GM18499 (cell line): Measurements from ENCODE around the gene ADNP2.

ENCODE experiments used
- ATAC-seq: cut with Tn5 transposase; IDR thresholded peaks from one replicate; pipeline ENCODE4 v1.9.1; 2021; ENCODE audit warnings: moderate number of reproducible peaks; ENCODE audit not compliant: insufficient read depth, unreplicated experiment

The ADNP2 gene

GRCh38 chr18:80167931-80168330 is 58.9 kb downstream of the ADNP2 start:
- no peak for ATAC-seq

- ATAC-seq, result no peak
Measured at GRCh38 chr18:80168346-80168745, 59.3 kb downstream of the ADNP2 start.

DNA sequence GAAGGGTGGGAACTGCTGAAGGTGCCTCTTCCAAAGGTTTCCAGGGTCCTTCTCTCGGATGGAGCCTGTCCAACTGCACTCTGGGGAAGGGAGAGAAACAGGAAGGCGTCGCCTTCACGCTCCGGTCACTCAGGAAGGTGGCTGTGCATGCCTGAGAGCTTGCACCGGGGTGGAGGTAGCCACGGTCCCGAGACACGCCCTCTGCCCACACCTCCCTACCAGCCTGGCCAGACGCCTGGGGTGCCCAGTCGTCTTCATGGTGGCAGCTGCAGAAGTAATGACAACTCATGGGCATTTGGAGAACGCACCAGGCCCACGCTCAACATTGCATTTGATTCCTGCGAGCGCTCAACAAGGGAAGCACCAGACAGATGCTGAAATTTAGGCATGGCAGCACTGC is 59.9 kb downstream of the ADNP2 start:
- no peak for ATAC-seq

DNA sequence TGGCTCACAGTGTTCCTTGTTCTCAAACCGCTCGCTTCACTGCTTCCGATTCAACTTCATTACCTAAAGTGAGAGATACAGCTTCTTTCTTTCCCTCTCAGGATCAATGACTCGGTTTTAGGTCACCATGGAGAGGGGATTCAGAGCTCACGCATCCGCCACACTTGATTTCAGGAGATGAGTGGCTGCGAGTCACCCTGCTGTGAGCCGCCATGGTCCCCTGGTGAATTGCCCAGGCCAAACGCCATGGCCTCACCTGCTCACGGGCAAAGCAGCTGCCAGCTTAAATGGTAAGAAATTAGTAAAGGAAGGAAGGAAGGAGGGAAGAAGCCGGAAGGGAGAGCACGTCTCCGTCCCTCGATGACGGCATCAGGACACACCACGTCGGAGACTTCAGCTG is 60.5 kb downstream of the ADNP2 start:
- ATAC-seq, result no peak

- no peak for ATAC-seq
Measured at GRCh38 chr18:80170395-80171053, 61.5 kb downstream of the ADNP2 start.

DNA sequence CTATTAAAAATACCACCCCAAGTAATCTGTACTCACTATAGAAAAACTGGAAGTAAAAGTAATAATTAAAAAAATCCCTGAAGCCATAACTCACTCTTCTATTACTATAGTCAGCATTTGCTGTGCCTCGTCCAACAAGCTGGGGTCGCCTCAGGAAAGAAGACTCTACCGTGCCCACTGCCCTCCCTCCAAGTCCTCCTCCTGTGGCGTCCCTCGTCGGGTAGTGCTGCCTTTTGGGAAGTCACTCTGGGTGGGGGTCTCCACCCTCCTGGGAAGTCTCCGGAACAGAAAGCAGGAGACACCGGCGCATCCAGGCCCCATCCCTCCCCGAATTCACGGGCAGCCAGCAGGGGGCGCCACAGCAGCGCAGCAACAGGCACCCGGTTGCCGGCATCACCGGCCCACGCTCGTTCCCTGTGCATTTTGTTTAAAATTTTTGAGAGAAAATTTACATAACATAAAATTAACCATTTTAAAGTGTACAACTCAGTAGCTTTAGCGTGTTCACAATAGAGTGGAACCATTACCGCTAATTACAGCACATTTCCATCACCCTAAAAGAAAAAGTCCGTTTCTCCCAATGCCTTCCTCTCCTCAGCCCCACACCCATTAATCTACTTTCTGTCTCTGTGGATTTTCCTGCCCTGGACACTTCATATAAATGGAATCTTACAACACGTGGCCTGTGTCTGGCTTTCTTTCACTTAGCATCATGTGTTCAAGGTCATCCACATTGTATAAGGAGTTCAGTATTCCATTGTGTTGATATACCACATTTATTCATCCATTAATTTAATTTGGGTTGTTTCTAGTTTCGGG is 62.2 kb downstream of the ADNP2 start:
- no peak for ATAC-seq

GRCh38 chr18:80172056-80172455 is 63.0 kb downstream of the ADNP2 start:
- no peak for ATAC-seq

GRCh38 chr18:80173060-80173459 is 64.0 kb downstream of the ADNP2 start:
- no peak for ATAC-seq

DNA sequence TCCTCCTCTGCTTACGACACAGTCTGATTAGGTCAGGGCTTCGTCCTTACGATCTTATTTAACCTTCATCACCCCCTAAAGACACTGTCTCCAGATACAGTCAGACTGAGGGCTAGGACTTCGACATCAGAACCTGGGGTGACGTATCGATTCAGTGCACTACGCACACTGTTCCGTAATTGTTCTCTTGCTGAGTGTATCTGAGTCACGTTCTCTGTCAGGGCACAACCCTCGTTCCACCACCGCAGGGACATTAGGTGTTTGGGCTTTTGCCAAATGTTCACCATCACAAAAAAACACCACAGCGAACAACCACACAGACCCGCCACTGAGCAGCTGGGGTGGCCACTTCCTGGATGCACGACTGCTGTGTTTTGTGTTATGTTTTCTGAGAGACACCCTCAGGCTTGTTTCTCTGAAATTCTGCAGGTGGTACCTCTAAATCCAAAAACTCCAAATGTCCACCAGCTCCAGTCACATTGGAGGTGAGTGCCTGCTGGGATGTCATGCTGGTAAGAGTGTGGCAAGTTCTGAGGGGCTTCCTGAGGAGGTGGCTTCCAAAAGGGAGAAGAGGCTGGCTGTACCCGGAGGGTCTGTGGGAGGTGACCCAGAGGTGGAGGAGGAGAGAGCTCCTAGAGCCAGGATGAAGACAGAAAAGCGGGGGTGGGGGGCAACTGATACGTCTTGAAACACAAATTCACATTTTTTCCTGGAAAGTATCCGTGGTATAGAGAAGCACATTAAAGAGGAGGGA is 66.6 kb downstream of the ADNP2 start:
- no peak for ATAC-seq

DNA sequence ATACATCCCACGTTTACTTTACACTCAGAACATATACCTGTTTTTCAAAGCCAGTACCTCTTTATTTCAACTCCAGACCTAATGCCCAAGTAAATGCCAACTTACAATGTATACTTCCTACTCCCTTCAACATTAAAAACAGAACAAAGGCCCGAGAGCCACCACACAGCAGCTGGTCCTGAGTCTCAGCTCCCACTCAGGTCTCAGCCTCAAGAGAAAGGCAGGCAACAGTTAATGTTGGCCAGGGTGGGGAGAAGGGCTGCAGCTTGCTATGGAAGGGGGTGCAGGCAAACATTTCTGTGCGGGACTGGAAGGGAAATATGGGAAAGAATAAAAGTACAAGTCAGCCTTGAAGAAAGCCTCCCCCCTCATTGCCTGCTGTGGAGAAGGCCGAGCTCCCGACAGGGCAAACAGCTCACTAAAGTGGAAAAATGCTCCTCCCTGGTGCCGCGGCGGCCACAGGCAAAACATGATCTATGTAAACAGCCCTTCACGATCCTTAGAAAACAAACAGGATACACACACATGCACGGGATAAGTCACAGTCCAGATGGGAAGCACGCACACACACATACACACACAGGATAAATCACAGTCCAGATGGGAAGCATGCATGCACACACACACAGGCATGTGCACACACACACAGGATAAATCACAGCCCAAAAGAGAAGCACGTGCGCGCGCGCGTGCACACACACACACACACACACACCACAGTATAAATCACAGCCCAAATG is 67.4 kb downstream of the ADNP2 start:
- no peak for ATAC-seq

DNA sequence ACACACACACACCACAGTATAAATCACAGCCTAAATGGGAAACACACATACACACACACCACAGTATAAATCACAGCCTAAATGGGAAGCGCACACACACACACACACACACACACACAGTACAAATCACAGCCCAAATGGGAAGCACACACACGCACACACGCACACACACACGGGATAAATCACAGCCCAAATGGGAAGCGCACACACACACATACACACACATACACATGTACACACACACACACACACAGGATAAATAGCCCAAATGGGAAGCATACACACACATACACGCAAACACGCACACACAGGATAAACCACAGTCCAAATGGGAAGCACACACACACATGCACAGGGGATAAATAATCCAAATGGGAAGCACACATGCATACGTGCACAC is 68.1 kb downstream of the ADNP2 start:
- no peak for ATAC-seq

DNA sequence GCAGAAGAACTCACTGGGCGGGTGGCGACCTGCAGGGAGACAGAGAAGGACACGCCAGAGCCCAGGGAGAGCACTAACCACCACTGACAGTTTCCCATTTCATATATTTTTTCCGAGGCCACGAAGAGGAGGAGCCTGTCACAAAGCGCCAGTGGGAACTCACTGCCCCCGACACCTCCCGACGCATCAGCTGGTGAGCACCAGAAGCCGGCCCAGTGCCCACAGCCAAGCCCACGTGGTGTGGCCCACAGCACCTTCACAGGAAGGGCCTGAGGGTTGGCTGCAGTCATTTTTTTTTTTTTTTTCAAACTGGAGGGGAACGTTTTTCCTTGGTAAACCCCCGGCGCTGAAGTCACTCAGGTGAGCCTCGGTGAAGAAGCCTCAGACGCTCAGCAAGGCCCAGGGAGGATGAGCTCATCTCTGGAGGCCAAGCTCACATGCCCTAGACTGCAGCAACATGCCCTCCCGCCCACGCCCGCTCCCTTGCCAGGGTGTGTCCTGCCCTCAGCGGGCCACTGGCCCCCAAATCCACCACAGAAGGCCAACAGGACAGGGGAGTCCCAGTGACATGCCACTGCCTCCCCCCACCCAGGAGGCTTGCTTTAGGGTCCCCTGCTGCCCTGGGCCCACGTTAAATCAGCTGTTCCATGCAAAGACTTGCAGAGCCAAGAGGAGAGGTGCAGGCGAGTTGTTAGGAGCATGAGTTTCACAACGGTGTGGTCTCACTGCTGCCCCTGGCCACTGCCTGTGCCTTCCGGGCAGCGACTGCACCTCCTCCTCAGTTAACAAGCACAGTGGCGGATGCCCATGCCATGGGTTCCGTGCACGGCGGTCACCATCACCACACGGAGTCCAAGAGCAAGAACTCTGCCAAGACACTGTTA is 70.1 kb downstream of the ADNP2 start:
- no peak for ATAC-seq

DNA sequence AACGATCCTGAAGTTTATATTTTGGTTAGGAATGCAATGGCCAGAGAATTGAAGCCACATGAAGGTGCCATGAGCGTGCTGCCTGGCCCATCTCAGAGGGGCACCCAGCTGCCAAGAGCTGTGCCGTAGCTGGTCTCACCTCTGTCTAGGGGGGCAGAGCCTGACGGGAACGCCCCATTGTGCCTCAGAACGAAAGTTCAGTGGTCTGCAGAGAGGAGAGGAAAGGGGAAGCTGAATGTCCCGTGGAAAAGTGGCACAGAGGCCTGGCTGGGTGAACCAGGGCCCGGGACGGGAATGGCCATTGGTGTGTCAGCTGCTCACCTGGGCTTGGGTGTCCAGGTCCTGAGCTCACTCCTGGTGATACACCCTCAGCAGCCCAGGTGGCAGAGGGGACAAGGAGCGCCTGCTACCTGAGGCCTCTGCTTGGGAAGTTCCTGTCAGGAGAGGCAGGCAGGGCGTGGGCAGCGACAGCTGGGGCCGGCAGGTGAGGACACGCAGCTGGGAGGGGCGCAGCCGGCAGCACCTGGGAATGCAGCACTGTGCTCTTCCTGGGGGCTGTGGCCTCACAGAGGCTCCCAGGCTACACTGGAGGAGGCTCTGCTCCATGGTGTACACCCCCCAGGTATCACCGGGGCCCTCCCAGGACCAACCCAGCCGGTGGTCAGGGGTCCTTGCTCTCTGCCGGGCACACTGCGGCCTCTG is 70.9 kb downstream of the ADNP2 start:
- ATAC-seq, result no peak

DNA sequence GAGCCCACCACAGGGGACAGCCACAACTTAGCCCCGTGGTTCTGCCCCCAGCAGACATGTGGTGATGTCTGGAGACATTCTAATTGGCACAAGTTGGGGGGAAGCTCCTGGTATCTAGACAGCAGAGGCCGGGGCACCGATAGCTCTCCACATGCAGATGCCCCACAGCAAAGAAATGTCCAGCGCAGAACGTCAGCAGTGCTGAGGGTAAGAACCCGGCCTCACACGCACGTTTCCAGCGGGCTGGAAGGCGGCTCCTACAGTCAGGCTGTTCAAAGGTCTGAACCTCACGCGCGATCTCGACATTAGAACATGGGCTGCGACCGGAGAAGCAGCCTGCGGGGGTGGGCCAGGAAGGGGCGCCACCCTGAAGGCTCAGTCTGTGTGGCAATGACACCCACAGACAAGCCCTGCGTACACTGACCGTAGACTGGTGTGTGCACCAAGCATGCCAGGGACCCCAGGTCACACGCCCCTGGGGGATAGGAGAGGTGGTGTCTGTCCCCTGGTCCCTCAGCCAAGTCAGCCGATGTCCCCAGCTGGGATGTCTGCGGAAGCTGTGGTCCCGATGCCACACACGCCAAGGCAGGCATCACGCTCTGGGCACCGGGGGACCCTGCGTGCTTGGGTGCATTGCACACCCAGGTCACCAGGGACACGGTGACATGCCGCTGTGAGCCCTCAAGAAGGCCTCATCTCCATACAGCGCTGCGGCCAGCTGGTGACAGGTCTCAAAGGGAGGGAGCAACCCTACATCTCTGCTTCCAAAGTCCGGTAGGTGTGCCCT is 71.9 kb downstream of the ADNP2 start:
- no peak for ATAC-seq

- ATAC-seq, result no peak
Measured at GRCh38 chr18:80181642-80182461, 72.8 kb downstream of the ADNP2 start.

- ATAC-seq, result no peak
Measured at GRCh38 chr18:80182855-80183254, 73.8 kb downstream of the ADNP2 start.

GRCh38 chr18:80183273-80184050 is 74.4 kb downstream of the ADNP2 start:
- no peak for ATAC-seq
